ENCODE results near the gene GBP1. TPM values are rescaled to one million over a fixed set of nuclear protein-coding genes. Genes with fewer than 3 reads are reported as not detected.

GBP1 gene
- total and polyA plus RNA-seq, 2 of the 8 experiments (the other 6 are each of a cell fraction or from before 2014, with no cell fraction given) = not detected

DNA sequence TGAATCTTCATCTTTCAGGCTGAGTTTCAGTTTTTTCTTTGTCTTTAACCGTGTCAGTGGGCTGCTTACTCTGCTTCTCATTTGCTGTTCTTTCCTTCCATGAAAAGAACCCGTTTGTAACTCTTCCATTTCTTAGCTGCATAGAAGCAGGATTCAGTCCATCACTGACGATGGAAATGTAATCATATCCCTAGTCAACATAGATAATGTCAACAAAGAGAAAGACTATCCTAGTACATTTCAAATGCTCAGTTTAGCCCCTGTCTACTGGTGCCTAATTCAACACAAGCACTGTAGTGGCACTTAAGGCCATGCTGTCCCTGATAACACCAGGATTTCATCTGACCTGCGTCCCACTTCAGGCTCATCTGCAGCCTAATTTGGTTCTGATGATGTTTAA, 376 bp downstream of the GBP1 start:
- no peak overlapping the region for H3K27ac ChIP-seq (ENCODE audit: low read depth, low read length)
- no peaks in the 10 kb centered on the region for H4K20me1 ChIP-seq (replicated peaks in 1 of 2; ENCODE audit: control insufficient read depth in 1 of 2, insufficient read depth in 2 of 2, low read length in 2 of 2)
- H4K5ac ChIP-seq (ENCODE audit: insufficient read length, low read depth, low read length) = no peak overlapping the region
- no peak overlapping the region for H3K4me2 ChIP-seq (ENCODE audit: insufficient read depth in 1 of 2, low read depth in 2 of 2, low read length in 2 of 2)
- no peak for DNase-seq (ENCODE audit: low read depth in 1 of 2, low spot score in 2 of 2)
- no peak overlapping the region for H3K14ac ChIP-seq (ENCODE audit: insufficient read length)
- H4K8ac ChIP-seq (ENCODE audit: extremely low read depth, insufficient read depth, low read length) = no peak overlapping the region
- H3K23me2 ChIP-seq (ENCODE audit: low read depth, low read length) = no peaks in the 10 kb centered on the region
- no peaks in the 10 kb centered on the region for H3K36me3 ChIP-seq (ENCODE audit: control insufficient read depth in 2 of 4, insufficient read depth in 4 of 4, low read length in 3 of 4)
- WGBS, 2 experiments (ENCODE audit: extremely low coverage in 1 of 2, insufficient coverage in 1 of 2, insufficient read length in 1 of 2, insufficient replicate concordance in 2 of 2, low coverage in 1 of 2, low lambda C conversion rate in 2 of 2, missing lambda C conversion rate in 1 of 2) = 83% methylated on average over 4 of the region's 4 CpGs; no CpG with 5 or more reads in 1 of the 2 experiments
- H2AK5ac ChIP-seq (ENCODE audit: low read depth, low read length) = no peak overlapping the region
- no peak overlapping the region for H3K23ac ChIP-seq (ENCODE audit: insufficient read length)
- H2BK5ac ChIP-seq (ENCODE audit: low read depth, low read length) = no peak overlapping the region
- no peak overlapping the region for H2BK15ac ChIP-seq (ENCODE audit: low read length)
- H3K9ac ChIP-seq (replicated peaks in 1 of 4; ENCODE audit: extremely low read depth in 1 of 4, low read depth in 3 of 4, low read length in 3 of 4) = no peak overlapping the region
- no peak overlapping the region for H4K91ac ChIP-seq (replicated peaks; ENCODE audit: insufficient read length, low read length)
- H3K18ac ChIP-seq (ENCODE audit: extremely low read depth, low read length) = no peak overlapping the region
- FAIRE-seq = no peak
- no peak overlapping the region for H3K4ac ChIP-seq (replicated peaks; ENCODE audit: insufficient read length, low read depth, low read length)
- no peak overlapping the region for H3K4me3 ChIP-seq (ENCODE audit: extremely low read depth in 1 of 4, insufficient read depth in 2 of 4, low read depth in 3 of 4, low read length in 4 of 4)
- no peak overlapping the region for H3K56ac ChIP-seq (replicated peaks; ENCODE audit: insufficient read length, low read depth, low read length)
- H2AFZ ChIP-seq (ENCODE audit: low read length) = 0 out of 2 replicates have a peak overlapping the region, but pooled peaks have one; percentile 52
- CTCF ChIA-PET (ENCODE audit: partially characterized antibody) = interaction anchor here (1.1 kb wide), 1 partner anchor 75 kb away, joined by 3 read pairs; no protein-coding TSS in a partner anchor
- no peak overlapping the region for H2BK120ac ChIP-seq (replicated peaks; ENCODE audit: low read depth, low read length)
- H3K9me3 ChIP-seq (ENCODE audit: insufficient read depth in 2 of 2, low read depth in 1 of 2, low read length in 1 of 2) = no peaks in the 10 kb centered on the region
- POLR2A ChIA-PET (ENCODE audit: partially characterized antibody) = no interaction called here
- H3K4me1 ChIP-seq (replicated peaks in 1 of 4; ENCODE audit: control insufficient read depth in 3 of 4, insufficient read depth in 4 of 4, low read length in 3 of 4) = no peaks in the 10 kb centered on the region
- H3K79me2 ChIP-seq (ENCODE audit: control insufficient read depth in 1 of 2, insufficient read depth in 2 of 2, low read length in 2 of 2) = no peaks in the 10 kb centered on the region
- no peaks in the 10 kb centered on the region for H3K79me1 ChIP-seq (ENCODE audit: low read depth, low read length)
- no peak for TF ChIP-seq CHD1 (IDR thresholded peaks at IDR 0.05; ENCODE audit: low read depth, low read length)
- no peak for TF ChIP-seq TAF1 (IDR thresholded peaks at IDR 0.05; ENCODE audit: low read depth, low read length)
- no peak for TF ChIP-seq ZNF274 (IDR thresholded peaks at IDR 0.05; ENCODE audit: borderline replicate concordance, extremely low read depth, low read length)
- no peak for TF ChIP-seq KDM4A (IDR thresholded peaks at IDR 0.05; ENCODE audit: low read depth, low read length, severe bottlenecking)
- no peak for TF ChIP-seq SP1 (IDR thresholded peaks at IDR 0.05; ENCODE audit: low read depth, low read length)
- TF ChIP-seq, protein P1, sequence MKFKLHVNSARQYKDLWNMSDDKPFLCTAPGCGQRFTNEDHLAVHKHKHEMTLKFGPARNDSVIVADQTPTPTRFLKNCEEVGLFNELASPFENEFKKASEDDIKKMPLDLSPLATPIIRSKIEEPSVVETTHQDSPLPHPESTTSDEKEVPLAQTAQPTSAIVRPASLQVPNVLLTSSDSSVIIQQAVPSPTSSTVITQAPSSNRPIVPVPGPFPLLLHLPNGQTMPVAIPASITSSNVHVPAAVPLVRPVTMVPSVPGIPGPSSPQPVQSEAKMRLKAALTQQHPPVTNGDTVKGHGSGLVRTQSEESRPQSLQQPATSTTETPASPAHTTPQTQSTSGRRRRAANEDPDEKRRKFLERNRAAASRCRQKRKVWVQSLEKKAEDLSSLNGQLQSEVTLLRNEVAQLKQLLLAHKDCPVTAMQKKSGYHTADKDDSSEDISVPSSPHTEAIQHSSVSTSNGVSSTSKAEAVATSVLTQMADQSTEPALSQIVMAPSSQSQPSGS (IDR thresholded peaks at IDR 0.05; ENCODE audit: low read length) = no peak
- TF ChIP-seq GTF2F1 (IDR thresholded peaks at IDR 0.05; ENCODE audit: borderline replicate concordance, low read depth, low read length) = no peak
- no peak for TF ChIP-seq SIN3A (conservative IDR thresholded peaks at IDR 0.05 in 1 of 2, IDR thresholded peaks at IDR 0.05 in 1 of 2; ENCODE audit: low read depth in 1 of 2, low read length in 2 of 2)
- no peak for TF ChIP-seq YY1 (IDR thresholded peaks at IDR 0.05; ENCODE audit: low read depth, low read length)
- H3K27me3 ChIP-seq (replicated peaks in 1 of 4; ENCODE audit: control insufficient read depth in 3 of 4, extremely low read depth in 1 of 4, insufficient read depth in 3 of 4, low read length in 3 of 4) = no peaks in the 10 kb centered on the region
- no peak overlapping the region for H2BK12ac ChIP-seq (ENCODE audit: low read depth, low read length)
- no peak overlapping the region for H2BK20ac ChIP-seq (ENCODE audit: low read length)
